DND-41 (cell line): ENCODE data around the gene EIPR1.

Experiments used
- ATAC-seq: fragments of 200-7000 bp; cut with Tn5 transposase; 3 replicates; pipeline ENCODE4 v1.9.1; 2021; ENCODE audit warnings: low read depth; ENCODE audit not compliant: insufficient read depth
- DNase-seq: peaks from one replicate; pipeline ENCODE4 v3.0.0-alpha.2; 2020
- H2AFZ ChIP-seq: 2 replicates; pipeline ENCODE4 v1.6.0; 2012; ENCODE audit warnings: low read depth, low read length
- H3K27ac ChIP-seq: 2 replicates; pipeline ENCODE4 v1.5.1; 2012; ENCODE audit warnings: low read length, inconsistent platforms
- H3K27me3 ChIP-seq: fragments of 200-600 bp; sonication (generic); 2 replicates; pipeline ENCODE4 v1.6.0; 2012; ENCODE audit warnings: low read length, mild to moderate bottlenecking, inconsistent platforms; ENCODE audit not compliant: insufficient read depth, poor library complexity
- H3K36me3 ChIP-seq: 2 replicates; pipeline ENCODE4 v1.5.1; 2012; ENCODE audit warnings: low read length, inconsistent platforms; ENCODE audit not compliant: insufficient read depth
- H3K4me1 ChIP-seq: 2 replicates; pipeline ENCODE4 v1.5.1; 2012; ENCODE audit warnings: mild to moderate bottlenecking, low read length; ENCODE audit not compliant: insufficient read depth
- H3K4me2 ChIP-seq: 2 replicates; pipeline ENCODE4 v1.6.0; 2012; ENCODE audit warnings: mild to moderate bottlenecking, moderate library complexity, low read length, inconsistent platforms; ENCODE audit not compliant: insufficient read depth
- H3K4me3 ChIP-seq, 2 experiments: fragments of 200-600 bp in 1 of 2; shearing (Covaris generic) in 1 of 2; 2 replicates each; pipeline ENCODE4 v1.5.1; 2012 to 2016; ENCODE audit warnings: inconsistent platforms in 2 of 2, low read length in 2 of 2, mild to moderate bottlenecking in 2 of 2, low read depth in 1 of 2, moderate library complexity in 1 of 2
- H3K79me2 ChIP-seq: 2 replicates; pipeline ENCODE4 v1.6.0; 2012; ENCODE audit warnings: low read length, inconsistent platforms; ENCODE audit not compliant: insufficient read depth
- H3K9ac ChIP-seq: 2 replicates; pipeline ENCODE4 v1.6.0; 2012; ENCODE audit warnings: low read depth, mild to moderate bottlenecking, inconsistent platforms, low read length, moderate library complexity
- H3K9me3 ChIP-seq: 2 replicates; pipeline ENCODE4 v1.5.1; 2012; ENCODE audit warnings: low read length, moderate library complexity, mild to moderate bottlenecking, inconsistent platforms; ENCODE audit not compliant: insufficient read depth, severe bottlenecking
- H4K20me1 ChIP-seq: 2 replicates; pipeline ENCODE4 v1.6.0; 2012; ENCODE audit warnings: low read length; ENCODE audit not compliant: insufficient read depth
- EZH2 ChIP-seq: IDR thresholded peaks from 3 replicates; pipeline ENCODE4 v1.6.1; 2012; ENCODE audit warnings: borderline replicate concordance, low read depth, mild to moderate bottlenecking, moderate library complexity, low read length, inconsistent platforms; ENCODE audit not compliant: severe bottlenecking
- TF ChIP-seq, protein P1 (sequence below): IDR thresholded peaks from 2 replicates; pipeline ENCODE4 v1.5.1; 2012; ENCODE audit warnings: borderline replicate concordance, low read length, moderate library complexity, mild to moderate bottlenecking; ENCODE audit not compliant: poor library complexity, severe bottlenecking; ENCODE audit errors: extremely low read depth

EIPR1 gene

DNA sequence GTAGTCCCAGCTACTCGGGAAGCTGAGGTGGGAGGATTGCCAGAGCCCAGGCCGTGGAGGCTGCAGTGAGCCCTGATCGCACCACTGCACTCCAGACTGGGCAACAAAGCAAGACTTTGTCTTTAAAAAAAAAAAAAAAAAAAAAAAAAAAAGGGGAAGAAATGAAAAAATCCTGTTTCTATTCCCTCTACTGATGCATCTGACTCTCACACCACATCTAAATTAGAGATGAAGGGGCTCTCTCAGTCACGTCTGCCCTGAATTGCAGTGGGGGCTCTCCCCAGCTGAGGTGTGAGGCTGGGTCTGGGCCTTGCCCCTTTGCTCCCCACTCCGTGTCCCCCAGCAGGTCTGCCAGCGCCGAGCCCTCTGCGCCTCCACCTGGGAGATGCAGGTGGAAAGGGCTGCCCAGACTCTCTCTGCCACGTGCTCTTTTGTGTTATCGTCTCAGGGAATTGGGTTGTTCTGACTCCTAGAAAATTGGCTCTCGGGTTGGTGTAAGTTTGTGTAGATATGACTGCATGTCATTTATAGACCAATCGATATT is 32.1 kb upstream of the EIPR1 start:
- Histone ChIP-seq H2AFZ (no peak overlapping the region), H3K9ac (no peak overlapping the region), H3K4me3 (no peak overlapping the region), H3K4me2 (no peak overlapping the region), H3K27ac (no peak overlapping the region), H3K4me1 (no peaks in the 10 kb centered on the region), H3K9me3 (no peaks in the 10 kb centered on the region), H3K27me3 (no peaks in the 10 kb centered on the region), H3K79me2 (no peaks in the 10 kb centered on the region), H3K36me3 (peaks cover 26% of the 10 kb centered on the region), H4K20me1 (no peaks in the 10 kb centered on the region)
- TF ChIP-seq, protein P1, sequence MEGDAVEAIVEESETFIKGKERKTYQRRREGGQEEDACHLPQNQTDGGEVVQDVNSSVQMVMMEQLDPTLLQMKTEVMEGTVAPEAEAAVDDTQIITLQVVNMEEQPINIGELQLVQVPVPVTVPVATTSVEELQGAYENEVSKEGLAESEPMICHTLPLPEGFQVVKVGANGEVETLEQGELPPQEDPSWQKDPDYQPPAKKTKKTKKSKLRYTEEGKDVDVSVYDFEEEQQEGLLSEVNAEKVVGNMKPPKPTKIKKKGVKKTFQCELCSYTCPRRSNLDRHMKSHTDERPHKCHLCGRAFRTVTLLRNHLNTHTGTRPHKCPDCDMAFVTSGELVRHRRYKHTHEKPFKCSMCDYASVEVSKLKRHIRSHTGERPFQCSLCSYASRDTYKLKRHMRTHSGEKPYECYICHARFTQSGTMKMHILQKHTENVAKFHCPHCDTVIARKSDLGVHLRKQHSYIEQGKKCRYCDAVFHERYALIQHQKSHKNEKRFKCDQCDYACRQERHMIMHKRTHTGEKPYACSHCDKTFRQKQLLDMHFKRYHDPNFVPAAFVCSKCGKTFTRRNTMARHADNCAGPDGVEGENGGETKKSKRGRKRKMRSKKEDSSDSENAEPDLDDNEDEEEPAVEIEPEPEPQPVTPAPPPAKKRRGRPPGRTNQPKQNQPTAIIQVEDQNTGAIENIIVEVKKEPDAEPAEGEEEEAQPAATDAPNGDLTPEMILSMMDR: no peak
- no peak for TF ChIP-seq EZH2
- no peak for ATAC-seq
- no peak for DNase-seq

DNA sequence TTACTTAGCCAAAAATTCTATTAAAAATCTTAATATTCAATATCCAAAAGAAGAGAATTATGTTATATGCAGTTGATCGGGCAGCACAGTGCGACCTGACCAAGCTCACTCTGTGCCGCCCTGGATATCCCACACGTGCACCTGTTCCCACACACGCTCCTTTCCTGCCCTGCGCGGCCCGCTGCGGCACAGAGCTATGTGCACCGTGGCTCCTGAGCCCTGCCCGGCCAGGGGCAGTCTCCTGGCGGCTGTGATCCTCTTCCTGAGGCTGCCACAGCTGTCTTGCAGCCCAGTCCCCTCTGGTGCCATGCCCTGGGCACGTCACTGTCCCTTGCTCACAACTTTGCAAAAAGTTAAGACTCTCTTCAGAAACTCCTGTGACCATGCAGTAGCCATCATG is 31.2 kb upstream of the EIPR1 start:
- H2AFZ ChIP-seq: no peak overlapping the region
- H3K9me3 ChIP-seq: no peaks in the 10 kb centered on the region
- H3K27ac ChIP-seq: no peak overlapping the region
- peaks cover 27% of the 10 kb centered on the region; the same call in 1 of the 2 replicates for H3K36me3 ChIP-seq
- H4K20me1 ChIP-seq: no peaks in the 10 kb centered on the region
- no peak overlapping the region for H3K9ac ChIP-seq
- no peak for ATAC-seq
- no peak for DNase-seq
- H3K4me1 ChIP-seq: no peaks in the 10 kb centered on the region
- no peaks in the 10 kb centered on the region for H3K27me3 ChIP-seq
- no peaks in the 10 kb centered on the region for H3K79me2 ChIP-seq
- TF ChIP-seq, protein P1: no peak
- TF ChIP-seq EZH2: no peak
- no peak overlapping the region for H3K4me3 ChIP-seq
- H3K4me2 ChIP-seq: no peak overlapping the region

DNA sequence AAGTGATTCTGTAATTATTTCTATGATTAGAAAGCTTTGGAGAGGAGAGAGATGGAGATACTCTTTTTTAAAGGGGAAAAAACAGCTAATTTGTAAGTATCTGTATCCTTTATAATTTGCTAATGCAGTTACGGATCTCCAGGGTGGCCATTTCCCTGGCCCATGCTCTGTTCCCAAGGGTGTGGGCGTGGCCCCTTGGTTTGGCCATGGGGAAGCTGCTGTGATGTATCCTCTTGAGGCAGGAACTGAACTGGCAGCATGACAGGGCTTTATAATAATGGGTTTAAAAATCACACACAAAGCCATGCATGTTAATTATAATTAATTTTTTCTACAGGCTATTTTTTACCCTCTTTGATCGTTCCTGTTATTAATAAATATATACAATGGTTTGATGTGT is 28.9 kb upstream of the EIPR1 start:
- no peak overlapping the region for H3K4me3 ChIP-seq
- no peaks in the 10 kb centered on the region for H3K79me2 ChIP-seq
- no peaks in the 10 kb centered on the region for H3K9me3 ChIP-seq
- no peak for DNase-seq
- no peak for ATAC-seq
- no peaks in the 10 kb centered on the region for H4K20me1 ChIP-seq
- H3K9ac ChIP-seq: no peak overlapping the region
- no peaks in the 10 kb centered on the region for H3K27me3 ChIP-seq
- no peak overlapping the region for H2AFZ ChIP-seq
- H3K4me1 ChIP-seq: no peaks in the 10 kb centered on the region
- no peak overlapping the region for H3K27ac ChIP-seq
- H3K4me2 ChIP-seq: no peak overlapping the region
- H3K36me3 ChIP-seq: peaks cover 40% of the 10 kb centered on the region; the same call in 1 of the 2 replicates
- TF ChIP-seq, protein P1: no peak
- TF ChIP-seq EZH2: no peak
